H1 (cell line): ENCODE measurements around the gene GRIFIN.

Experiments
- CHD2 ChIP-seq: IDR thresholded peaks from 2 replicates; pipeline ENCODE4 v1.6.1; 2012; ENCODE audit warnings: low read length, improper control_type of control experiment
- CTCF ChIP-seq, 3 experiments: IDR thresholded peaks; 1 replicate in 2 of 3; 2 replicates in 1 of 3; pipeline versions ENCODE4 v1.5.1 to v1.6.1; 2011; ENCODE audit warnings: low read length in 3 of 3, mild to moderate bottlenecking in 3 of 3, inconsistent platforms in 2 of 3, low read depth in 1 of 3, moderate library complexity in 1 of 3; ENCODE audit not compliant: insufficient read depth in 1 of 3; ENCODE audit errors: control extremely low read depth in 1 of 3
- EZH2 ChIP-seq: fragments of 200-600 bp; sonication (generic); IDR thresholded peaks from 2 replicates; pipeline ENCODE4 v1.7.1; 2012; ENCODE audit warnings: low read depth, mild to moderate bottlenecking, moderate library complexity, low read length, inconsistent platforms; ENCODE audit not compliant: severe bottlenecking
- GABPA ChIP-seq: IDR thresholded peaks from 2 replicates; pipeline ENCODE4 v1.6.1; 2011; ENCODE audit warnings: mild to moderate bottlenecking, low read length, moderate library complexity, borderline replicate concordance; ENCODE audit not compliant: insufficient read depth
- HDAC2 ChIP-seq, 2 experiments: fragments of 300-600 bp in 1 of 2; sonication (generic) in 1 of 2; IDR thresholded peaks; 2 replicates each; pipeline ENCODE4 v1.6.1; 2011 to 2012; ENCODE audit warnings: low read depth in 2 of 2, low read length in 2 of 2, mild to moderate bottlenecking in 2 of 2, moderate library complexity in 2 of 2, borderline replicate concordance in 1 of 2, inconsistent platforms in 1 of 2
- JUN ChIP-seq: IDR thresholded peaks from 2 replicates; pipeline ENCODE4 v1.6.1; 2011; ENCODE audit warnings: low read depth, mild to moderate bottlenecking, improper control_type of control experiment, low read length
- MAX ChIP-seq: IDR thresholded peaks from 2 replicates; pipeline ENCODE4 v1.6.1; 2012; ENCODE audit warnings: inconsistent platforms
- POLR2A ChIP-seq, 2 experiments: IDR thresholded peaks; 1 replicate in 1 of 2; 2 replicates in 1 of 2; pipeline ENCODE4 v1.6.1; 2011; ENCODE audit warnings: low read depth in 2 of 2, low read length in 2 of 2, mild to moderate bottlenecking in 2 of 2; ENCODE audit errors: control extremely low read depth in 1 of 2
- POLR2AphosphoS5 ChIP-seq: IDR thresholded peaks from 2 replicates; pipeline ENCODE4 v1.6.1; 2011; ENCODE audit warnings: low read depth, low read length
- RAD21 ChIP-seq, 2 experiments: IDR thresholded peaks in 1 of 2; conservative IDR thresholded peaks in 1 of 2; 2 replicates each; pipeline ENCODE4 v1.6.1; 2011; ENCODE audit warnings: low read depth in 2 of 2, low read length in 2 of 2, improper control_type of control experiment in 1 of 2, inconsistent platforms in 1 of 2, mild to moderate bottlenecking in 1 of 2, moderate library complexity in 1 of 2
- TCF12 ChIP-seq: IDR thresholded peaks from 2 replicates; pipeline ENCODE4 v1.6.1; 2011; ENCODE audit warnings: low read depth, mild to moderate bottlenecking, low read length
- USF2 ChIP-seq: IDR thresholded peaks from 2 replicates; pipeline ENCODE4 v1.6.1; 2011; ENCODE audit warnings: low read length, improper control_type of control experiment
- YY1 ChIP-seq: IDR thresholded peaks from 2 replicates; pipeline ENCODE4 v1.6.1; 2011; ENCODE audit warnings: low read depth, mild to moderate bottlenecking, low read length

- TF ChIP-seq POLR2AphosphoS5 = no peak
- TF ChIP-seq HDAC2 (IDR thresholded peaks at IDR 0.05; ENCODE audit: borderline replicate concordance in 1 of 2, low read depth in 2 of 2, low read length in 2 of 2) = no peak
- no peak for TF ChIP-seq CTCF (IDR thresholded peaks at IDR 0.05; ENCODE audit: control extremely low read depth in 1 of 3, insufficient read depth in 1 of 3, low read depth in 1 of 3, low read length in 3 of 3)
- no peak for TF ChIP-seq USF2
- no peak for TF ChIP-seq EZH2
- TF ChIP-seq TCF12 = no peak
- no peak for TF ChIP-seq GABPA
- no peak for TF ChIP-seq YY1
- no peak for TF ChIP-seq POLR2A (IDR thresholded peaks at IDR 0.05; ENCODE audit: control extremely low read depth in 1 of 2, low read depth in 2 of 2, low read length in 2 of 2)
- no peak for TF ChIP-seq RAD21 (IDR thresholded peaks at IDR 0.05 in 1 of 2, conservative IDR thresholded peaks at IDR 0.05 in 1 of 2; ENCODE audit: low read depth in 2 of 2, low read length in 2 of 2)
- no peak for TF ChIP-seq JUN
- no peak for TF ChIP-seq MAX
- no peak for TF ChIP-seq CHD2
Measured at GRCh38 chr7:2440608-2441245, 35.5 kb downstream of the GRIFIN start.
